GM19452 (cell line): ENCODE measurements around the gene CYP39A1.

Source experiments
- ATAC-seq: cut with Tn5 transposase; IDR thresholded peaks from one replicate; pipeline ENCODE4 v1.9.1; 2021; ENCODE audit not compliant: unreplicated experiment

Gene CYP39A1

DNA sequence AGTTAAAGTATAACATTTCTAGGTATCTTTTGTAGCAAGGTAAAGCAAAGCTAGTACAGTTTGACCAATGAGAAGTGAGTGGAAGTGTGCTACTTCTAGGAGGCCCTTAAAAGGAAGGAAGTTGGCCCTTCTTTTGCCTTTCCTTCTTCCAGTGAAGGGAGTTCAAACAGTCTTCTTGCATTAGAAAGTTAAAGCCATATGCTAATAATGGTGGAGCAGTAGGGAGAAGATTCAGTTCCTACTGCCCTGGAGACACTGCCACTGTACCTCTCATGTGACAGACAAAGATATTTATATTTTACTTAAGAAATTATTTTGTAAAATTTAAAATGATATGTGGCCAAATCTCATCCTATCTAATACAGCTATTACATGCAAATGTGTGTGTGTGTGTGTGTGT, 135.4 kb downstream of the CYP39A1 start:
- no peak for ATAC-seq

DNA sequence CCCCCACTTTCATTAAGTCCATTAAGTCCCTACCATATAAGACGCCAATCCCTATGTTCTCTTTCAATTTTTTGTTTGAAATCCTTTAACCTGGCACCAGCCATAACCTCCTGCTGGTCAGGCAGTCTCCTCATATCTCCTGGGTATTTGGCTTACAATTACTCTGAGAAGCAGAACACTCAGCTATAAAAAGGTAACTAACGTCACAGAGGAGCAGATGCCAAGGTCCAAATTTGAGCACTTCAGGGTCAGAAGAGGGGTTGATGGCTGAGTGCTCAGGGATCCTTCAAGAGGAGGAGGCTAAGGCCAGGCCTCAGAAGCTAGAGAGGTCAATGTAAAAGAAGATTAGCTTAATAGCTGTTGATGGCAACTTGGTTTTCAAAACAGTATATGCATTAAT, 139.1 kb downstream of the CYP39A1 start:
- ATAC-seq, result no peak

DNA sequence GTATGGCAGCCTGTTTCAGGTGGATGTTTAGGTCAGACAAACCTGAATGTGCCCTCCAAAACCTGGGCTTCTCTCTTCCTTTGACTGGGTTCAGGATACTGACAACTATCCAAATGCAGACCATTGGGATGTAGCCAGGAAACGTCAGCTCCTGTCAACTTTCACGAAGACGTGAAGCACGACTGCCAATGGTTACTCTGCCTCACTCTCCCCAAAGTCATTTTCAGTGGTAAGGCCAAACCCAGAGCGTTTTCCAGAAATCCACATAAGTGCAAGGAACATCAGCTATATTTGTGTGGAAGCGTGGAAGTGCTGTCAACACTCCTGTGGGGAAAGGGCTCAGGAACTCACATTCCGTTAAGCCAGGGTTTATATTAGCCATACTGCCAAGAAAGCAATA, 141.3 kb downstream of the CYP39A1 start:
- ATAC-seq, result no peak

DNA sequence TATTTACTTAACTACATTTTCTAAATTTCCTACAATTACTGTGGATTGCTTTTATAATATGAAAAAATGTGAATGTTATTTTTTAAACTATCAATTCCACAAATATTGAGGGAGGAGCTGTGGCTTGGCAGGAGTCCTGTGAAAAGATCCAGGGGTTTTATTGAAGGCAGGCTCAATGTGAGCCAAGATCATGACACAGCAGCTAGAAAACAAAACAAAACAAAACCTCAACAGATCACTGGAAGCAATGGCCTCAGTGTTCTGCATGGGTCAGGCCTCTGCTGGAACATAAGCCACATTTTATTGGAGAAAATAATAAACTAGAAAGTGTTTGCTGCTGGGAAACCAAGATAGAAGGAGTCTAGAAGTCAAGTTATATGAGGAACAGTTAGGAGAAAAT, 142.0 kb downstream of the CYP39A1 start:
- ATAC-seq, result no peak

DNA sequence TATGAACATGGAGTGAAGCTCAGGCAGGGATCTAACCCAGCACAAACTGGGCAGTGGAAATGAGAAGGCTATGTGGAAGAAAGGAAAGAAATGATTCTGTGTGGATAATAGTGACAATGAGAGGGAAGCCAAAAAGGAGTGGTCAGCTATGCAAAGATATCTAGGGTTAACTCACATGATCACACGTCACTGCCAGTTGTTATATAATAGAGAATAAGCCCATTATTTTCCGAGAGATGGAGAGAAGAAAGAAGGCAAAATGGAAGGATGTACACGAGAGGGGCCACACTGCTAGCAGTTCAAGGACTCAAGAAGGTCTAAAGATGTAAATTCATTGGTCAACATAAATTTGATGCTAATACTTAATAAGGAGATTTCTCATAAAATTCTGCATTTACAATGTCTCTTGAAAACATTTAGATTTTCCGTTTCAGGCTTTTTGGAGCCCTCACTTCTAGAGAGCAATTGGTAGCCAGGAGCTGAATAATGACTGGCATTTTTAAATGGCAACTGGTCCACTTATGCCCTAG, 142.6 kb downstream of the CYP39A1 start:
- ATAC-seq, result no peak

DNA sequence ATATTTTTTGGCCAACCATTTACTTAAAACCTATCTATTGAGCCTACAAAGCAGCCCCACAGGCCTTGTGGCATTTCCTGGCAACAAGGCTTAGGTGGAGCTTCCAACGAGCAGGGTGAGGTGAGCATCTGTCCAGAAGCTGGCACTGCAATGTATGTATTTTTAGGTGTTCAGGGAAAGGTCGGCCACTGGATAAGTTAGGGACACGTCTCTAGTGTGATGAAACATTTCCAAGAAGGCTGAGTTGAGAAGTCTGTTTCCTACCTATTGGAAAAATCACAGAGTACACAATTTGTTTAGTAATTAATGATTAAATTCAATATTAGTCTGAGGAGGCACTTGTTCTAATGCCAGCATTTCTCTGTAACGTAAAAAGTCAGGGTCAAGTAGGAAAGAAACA, 143.6 kb downstream of the CYP39A1 start:
- no peak for ATAC-seq

DNA sequence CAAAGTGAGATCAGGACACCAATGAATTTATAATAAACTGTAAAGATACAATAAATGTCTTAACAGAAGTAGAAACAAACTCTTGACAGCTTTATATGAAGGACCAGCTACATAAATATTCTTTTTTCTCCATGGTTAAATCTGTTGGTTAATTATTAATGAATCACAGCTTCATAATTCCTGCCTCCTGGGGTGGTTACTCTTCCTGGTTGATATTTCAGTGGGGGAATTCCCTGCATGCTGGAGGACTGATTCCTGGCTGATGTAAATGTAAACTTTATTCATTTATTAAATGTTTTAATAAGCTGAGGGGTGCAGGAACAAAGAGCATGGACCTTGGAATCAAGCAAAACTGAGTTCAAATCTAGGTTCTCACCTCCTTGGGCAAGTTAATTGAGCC, 145.2 kb downstream of the CYP39A1 start:
- no peak for ATAC-seq

DNA sequence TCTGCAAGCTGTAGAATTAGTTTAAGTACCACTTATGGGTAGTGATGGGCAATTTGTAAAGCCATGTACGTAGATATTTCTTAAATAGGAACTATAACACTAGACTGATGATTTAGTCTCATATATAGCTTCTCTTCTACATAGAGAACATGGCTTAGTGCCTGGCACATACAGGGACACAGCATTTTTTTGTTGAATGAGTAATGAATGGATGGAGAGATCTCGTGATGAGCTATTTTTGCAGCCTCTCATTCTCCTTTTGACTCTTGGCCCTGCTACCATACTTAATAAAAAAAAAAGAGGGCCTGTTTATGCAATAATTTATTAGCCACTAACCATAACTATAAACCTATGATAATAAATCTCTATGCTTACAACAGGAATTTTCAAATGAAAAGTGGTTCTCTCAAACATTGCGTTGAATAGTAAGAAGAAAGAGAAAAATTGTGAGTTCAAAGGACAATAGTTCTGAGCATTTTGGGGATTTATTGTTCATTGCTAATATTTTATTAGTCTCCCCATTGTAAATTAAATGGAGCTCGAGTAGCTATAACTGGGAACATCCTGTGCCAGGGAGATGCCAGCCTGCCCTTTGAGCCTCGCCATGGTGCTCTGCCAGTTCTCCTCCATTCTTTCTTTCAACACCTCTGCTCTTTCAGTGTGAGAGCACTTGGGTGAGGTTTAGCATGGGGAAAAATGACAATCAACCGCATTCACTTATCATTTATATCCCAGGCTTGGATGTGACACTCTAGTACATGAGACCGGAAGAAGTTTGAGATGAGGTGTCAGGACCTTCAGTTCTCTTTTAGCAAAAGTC, 146.7 kb downstream of the CYP39A1 start:
- ATAC-seq, result no peak

DNA sequence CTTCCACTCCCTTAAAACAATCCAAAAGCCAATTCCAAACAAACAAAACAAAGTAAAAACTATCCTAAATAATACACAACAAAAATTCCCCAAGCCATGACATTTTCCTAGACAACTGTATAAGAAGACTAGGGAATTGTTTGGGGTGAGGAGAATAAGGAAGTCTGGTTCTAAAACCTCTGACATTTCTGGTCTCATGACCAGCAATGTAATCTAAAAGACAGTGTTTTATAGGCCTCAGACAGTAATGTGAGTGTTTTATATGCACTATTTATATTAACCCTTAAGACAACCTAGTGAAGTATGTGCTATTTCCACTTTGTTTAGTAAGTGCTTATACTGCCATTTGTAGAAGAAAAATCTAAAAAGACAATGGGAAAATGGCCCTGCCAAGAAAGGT, 148.4 kb downstream of the CYP39A1 start:
- ATAC-seq, result no peak

DNA sequence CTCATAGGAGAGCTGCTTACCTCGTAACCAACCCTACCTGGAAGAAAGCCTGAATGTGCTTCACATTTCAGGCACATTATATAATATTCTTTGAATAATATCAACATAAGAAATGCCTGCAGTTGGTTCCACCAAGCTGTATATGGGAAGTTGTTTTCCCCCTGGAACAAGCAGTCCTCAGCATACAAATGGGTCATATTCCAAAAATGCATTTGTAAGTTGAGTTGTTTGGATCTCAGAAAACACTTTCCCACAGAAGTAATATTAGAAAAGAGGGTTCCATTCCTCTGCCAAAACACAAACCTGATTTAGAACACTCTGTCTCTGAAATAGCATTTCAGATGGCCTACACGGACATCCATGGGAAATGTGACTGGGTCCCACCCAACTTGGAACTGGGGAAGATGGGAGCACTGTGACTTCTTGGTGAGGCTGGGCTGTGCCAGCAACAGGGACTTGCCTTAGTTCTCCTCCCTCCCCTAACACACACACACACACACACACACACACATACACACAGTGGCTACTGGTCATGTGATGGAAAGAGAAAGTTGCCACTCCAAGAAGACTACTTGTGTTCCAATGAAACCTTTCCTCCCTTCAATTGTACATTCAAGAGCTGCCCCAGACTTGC, 150.0 kb downstream of the CYP39A1 start:
- ATAC-seq, result no peak

DNA sequence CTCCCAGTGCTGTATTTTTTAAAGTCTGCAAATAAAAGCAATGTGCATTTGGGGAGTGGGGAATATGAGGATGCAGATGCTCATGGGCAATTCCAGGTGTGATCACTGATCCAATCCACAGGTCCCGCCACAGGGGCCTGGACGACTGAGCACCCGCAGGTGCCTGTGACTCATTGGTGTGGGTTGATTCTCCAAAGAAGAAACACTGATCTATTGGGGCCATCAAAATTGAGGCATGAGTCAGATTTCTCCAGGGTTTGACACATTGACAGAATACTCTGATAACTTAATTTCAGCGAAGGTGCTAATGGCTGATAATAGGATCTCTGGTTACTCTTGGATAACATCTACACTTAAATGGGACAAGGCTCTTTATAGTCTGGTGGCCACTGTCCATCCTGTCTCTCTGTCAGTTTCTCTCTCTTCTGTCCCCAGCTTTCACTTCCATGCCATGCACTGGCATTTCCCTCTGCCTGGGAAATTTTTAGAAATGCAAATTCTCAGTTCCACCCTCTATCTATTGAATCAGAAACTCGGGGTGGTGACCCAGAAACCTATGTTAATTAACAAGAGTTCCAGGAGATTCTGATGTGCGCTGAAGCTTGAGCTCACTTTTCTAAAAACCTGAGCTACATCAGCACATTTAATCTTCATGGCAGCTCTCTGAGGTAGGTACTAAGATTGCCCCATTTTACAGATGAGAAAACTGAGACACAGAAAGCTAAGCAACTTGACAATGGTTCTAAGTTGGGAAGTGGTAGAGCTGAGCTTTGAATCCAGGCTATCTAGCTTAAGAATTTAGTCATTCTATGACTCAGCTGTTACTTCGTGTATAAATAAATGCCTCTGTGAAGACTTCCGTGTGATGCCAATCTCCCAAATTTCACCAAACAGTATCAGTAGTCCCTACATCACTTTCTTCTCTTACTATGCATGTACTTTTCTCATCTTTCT, 151.2 kb downstream of the CYP39A1 start:
- ATAC-seq, result no peak

DNA sequence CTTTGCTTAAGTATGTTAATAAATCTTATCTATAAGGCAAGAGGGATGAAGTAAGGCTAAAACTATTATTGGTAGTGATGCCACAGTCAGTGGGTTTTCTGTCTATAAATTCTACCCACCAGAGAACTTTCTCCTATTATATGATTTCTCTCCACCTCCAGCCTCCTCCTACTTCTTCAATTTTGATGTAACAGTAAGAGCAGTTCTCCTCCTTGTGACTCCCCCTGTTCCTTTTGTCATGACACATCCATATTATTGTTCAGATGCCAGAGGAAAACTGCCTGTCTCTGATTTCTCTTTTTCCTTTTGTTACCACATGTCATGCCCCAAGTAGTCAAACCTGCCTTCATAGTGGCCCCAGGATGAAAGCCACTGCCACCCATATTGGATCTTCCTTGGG, 152.2 kb downstream of the CYP39A1 start:
- no peak for ATAC-seq
